Measurements from ENCODE around the gene CLDN9.

Gene CLDN9

DNA sequence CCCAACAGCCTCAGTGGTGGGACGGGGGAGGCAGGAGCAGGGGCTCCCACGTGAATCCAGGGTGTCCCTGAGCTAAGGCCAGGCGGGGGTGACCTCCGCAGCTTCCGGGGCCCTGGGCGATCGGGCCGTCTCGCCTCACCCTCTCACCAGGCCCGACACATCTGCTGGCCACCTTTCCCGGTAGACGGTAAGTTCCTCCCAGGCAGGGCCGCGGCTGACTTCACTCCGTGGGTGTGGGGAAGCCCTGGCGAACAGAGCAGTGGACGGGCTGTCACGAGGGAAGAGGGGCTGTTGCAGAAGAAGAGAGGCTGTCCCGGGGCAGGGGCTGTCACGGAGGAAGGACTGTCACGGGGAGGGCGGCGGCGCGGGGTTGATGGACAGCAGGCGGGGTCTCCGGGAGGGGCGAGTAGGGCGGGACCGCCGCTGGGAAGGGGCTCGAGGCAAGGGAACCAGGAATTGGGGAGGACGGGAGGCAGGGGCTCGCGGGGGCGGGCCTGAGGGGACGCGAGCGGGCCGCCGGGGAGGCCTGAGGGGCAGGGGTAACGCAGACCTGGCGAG, 33.0 kb upstream of the CLDN9 start:
- peak overlapping the region; percentile 64; the same call in 1 of the 2 replicates for H3K27ac ChIP-seq
- peaks cover 13% of the 10 kb centered on the region; the same call in 1 of the 2 replicates for H3K36me3 ChIP-seq (ENCODE audit: insufficient read depth, low read length)
- TF ChIP-seq POLR2AphosphoS5 (IDR thresholded peaks at IDR 0.05; ENCODE audit: borderline replicate concordance, low read depth, low read length) (no peak), EZH2 (IDR thresholded peaks at IDR 0.05) (no peak), FOXP2 (optimal IDR thresholded peaks at IDR 0.05; ENCODE audit: control extremely low read depth, extremely low read length, insufficient read depth) (no peak)
- H3K9me3 ChIP-seq (ENCODE audit: low read depth, low read length) = no peaks in the 10 kb centered on the region
- peak overlapping the region; percentile 89 for H3K4me3 ChIP-seq
- no peak for DNase-seq (ENCODE audit: low read depth, low spot score)
- H3K9ac ChIP-seq (ENCODE audit: insufficient read length) = peak overlapping the region; percentile 92

- Histone ChIP-seq H3K9ac (ENCODE audit: insufficient read length) (peak within 1 kb of the TSS; percentile 92), H3K9me3 (ENCODE audit: low read depth, low read length) (no peaks in the 10 kb centered on the region), H3K36me3 (ENCODE audit: insufficient read depth, low read length) (peaks cover 6% of the 10 kb centered on the region; the same call in 1 of the 2 replicates), H3K4me3 (peak within 1 kb of the TSS; percentile 89), H3K27ac (peak within 1 kb of the TSS; percentile 74; the same call in 1 of the 2 replicates)
- no peak for DNase-seq (ENCODE audit: low read depth, low spot score)
- TF ChIP-seq FOXP2 (optimal IDR thresholded peaks at IDR 0.05; ENCODE audit: control extremely low read depth, extremely low read length, insufficient read depth) (no peak), POLR2AphosphoS5 (IDR thresholded peaks at IDR 0.05; ENCODE audit: borderline replicate concordance, low read depth, low read length) (peak; percentile 91)
Observed at GRCh38 chr16:2980227-2981176, 32.2 kb upstream of the CLDN9 start, which contains the start of gene PKMYT1. Gene PKMYT1, minus strand, starts transcription at chr16:2980446. Its CDS starts 789 bp downstream, at chr16:2979657.

DNA sequence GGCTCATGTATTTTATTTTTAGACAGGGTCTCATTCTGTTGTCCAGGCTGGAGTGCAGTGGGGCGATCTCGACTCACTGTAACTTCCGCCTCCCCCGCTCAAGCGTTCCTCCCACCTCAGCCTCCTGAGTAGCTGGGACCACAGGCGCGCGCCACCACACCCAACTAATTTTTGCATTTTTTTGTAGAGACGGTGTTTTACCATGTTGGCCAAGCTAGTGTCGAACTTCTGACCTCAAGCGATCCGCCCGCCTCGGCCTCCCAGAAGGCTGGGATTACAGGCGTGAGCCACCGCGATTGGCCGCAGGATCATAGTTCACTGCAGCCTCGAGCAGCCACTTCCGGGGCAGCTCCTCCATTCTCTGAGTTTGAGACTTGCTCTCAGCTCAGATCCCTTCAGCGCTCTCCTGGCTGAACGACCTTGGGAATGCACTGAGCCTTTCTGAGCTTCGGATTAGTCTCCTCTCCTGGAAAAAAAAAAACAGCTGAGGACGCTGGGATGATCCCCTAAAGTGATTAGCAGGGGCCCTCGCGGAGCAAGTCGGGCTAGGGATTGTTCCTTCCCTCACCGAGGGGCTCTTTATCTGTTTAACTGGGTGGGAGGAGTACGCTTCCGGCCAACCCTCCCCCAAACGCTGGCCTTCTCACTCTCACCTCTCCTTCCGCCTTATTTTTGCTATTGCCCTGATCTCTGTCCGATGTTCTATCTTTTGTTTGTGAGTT, 31.4 kb upstream of the CLDN9 start:
- H3K27ac ChIP-seq = 0 out of 2 replicates have a peak overlapping the region, but pooled peaks have one; percentile 44
- H3K4me3 ChIP-seq = no peak overlapping the region; the same call in 1 of the 2 replicates
- TF ChIP-seq FOXP2 (optimal IDR thresholded peaks at IDR 0.05; ENCODE audit: control extremely low read depth, extremely low read length, insufficient read depth) (no peak), POLR2AphosphoS5 (IDR thresholded peaks at IDR 0.05; ENCODE audit: borderline replicate concordance, low read depth, low read length) (no peak), EZH2 (IDR thresholded peaks at IDR 0.05) (no peak)
- H3K36me3 ChIP-seq (ENCODE audit: insufficient read depth, low read length) = no peaks in the 10 kb centered on the region; the same call in 1 of the 2 replicates
- H3K9me3 ChIP-seq (ENCODE audit: low read depth, low read length) = no peaks in the 10 kb centered on the region
- peak overlapping the region; percentile 39 for H3K9ac ChIP-seq (ENCODE audit: insufficient read length)
- no peak for DNase-seq (ENCODE audit: low read depth, low spot score)

- H3K9me3 ChIP-seq (ENCODE audit: low read depth, low read length) = no peaks in the 10 kb centered on the region
- no peak overlapping the region for H3K27ac ChIP-seq
Observed at GRCh38 chr16:2981899-2982250, 30.8 kb upstream of the CLDN9 start.

DNA sequence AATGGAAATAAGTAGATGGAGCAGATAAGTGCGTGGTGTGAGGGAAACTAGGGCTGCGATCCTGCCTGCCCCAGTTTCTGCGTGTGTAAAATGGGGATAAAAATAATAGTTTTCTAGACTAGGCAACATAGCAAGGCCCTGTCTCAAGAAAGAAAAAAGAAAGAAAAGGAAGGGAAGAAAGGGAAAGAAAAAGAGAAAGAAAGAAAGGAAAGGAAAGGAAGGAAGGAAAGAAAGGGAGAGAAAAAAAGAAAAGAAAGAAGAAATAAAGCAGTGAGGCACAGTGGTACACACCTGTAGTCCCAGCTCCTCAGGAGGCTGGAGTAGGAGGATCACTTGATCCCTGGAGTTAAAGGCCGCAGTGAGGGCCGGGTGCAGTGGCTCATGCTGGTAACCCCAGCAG, 30.3 kb upstream of the CLDN9 start:
- no peak for DNase-seq (ENCODE audit: low read depth, low spot score)
- H3K9me3 ChIP-seq (ENCODE audit: low read depth, low read length) = no peaks in the 10 kb centered on the region
- no peak overlapping the region for H3K4me3 ChIP-seq
- H3K9ac ChIP-seq (ENCODE audit: insufficient read length) = no peak overlapping the region
- TF ChIP-seq EZH2 (IDR thresholded peaks at IDR 0.05) (no peak), FOXP2 (optimal IDR thresholded peaks at IDR 0.05; ENCODE audit: control extremely low read depth, extremely low read length, insufficient read depth) (no peak), POLR2AphosphoS5 (IDR thresholded peaks at IDR 0.05; ENCODE audit: borderline replicate concordance, low read depth, low read length) (no peak)
- H3K27ac ChIP-seq = peak overlapping the region; percentile 11; the same call in 1 of the 2 replicates
- no peaks in the 10 kb centered on the region; the same call in 1 of the 2 replicates for H3K36me3 ChIP-seq (ENCODE audit: insufficient read depth, low read length)

More at GRCh38 chr16:2981899-2982250, 30.8 kb upstream of the CLDN9 start:
- no peak for TF ChIP-seq POLR2AphosphoS5 (IDR thresholded peaks at IDR 0.05; ENCODE audit: borderline replicate concordance, low read depth, low read length)
- TF ChIP-seq EZH2 (IDR thresholded peaks at IDR 0.05) = no peak
- TF ChIP-seq FOXP2 (optimal IDR thresholded peaks at IDR 0.05; ENCODE audit: control extremely low read depth, extremely low read length, insufficient read depth) = no peak
- DNase-seq (ENCODE audit: low read depth, low spot score) = no peak
- Histone ChIP-seq H3K9ac (ENCODE audit: insufficient read length) (peak overlapping the region; percentile 39), H3K36me3 (ENCODE audit: insufficient read depth, low read length) (no peaks in the 10 kb centered on the region; the same call in 1 of the 2 replicates), H3K4me3 (no peak overlapping the region)

DNA sequence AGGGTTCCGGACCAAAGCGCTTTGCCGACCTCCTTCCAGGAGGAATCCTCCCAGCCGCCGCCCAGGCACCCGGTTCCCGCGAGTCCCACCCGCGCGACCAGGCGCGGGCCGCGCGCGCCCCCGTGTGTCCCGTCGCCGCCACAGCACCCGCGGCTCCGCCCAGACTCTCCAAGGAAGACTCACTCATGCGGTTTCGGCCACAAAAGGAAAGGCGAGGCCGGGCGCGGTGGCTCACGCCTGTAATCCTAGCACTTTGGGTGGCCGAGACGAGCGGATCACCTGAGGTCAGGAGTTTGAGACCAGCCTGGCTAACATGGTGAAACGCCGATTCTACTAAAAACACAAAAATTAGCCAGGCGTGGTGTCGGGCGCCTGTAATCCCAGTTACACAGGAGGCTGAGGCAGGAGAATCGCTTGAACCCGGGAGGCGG, 29.0 kb upstream of the CLDN9 start:
- TF ChIP-seq FOXP2 (optimal IDR thresholded peaks at IDR 0.05; ENCODE audit: control extremely low read depth, extremely low read length, insufficient read depth) (no peak), EZH2 (IDR thresholded peaks at IDR 0.05) (no peak), POLR2AphosphoS5 (IDR thresholded peaks at IDR 0.05; ENCODE audit: borderline replicate concordance, low read depth, low read length) (no peak)
- Histone ChIP-seq H3K4me3 (peak overlapping the region; percentile 66), H3K36me3 (ENCODE audit: insufficient read depth, low read length) (no peaks in the 10 kb centered on the region), H3K27ac (no peak overlapping the region), H3K9ac (ENCODE audit: insufficient read length) (no peak overlapping the region), H3K9me3 (ENCODE audit: low read depth, low read length) (no peaks in the 10 kb centered on the region)
- DNase-seq (ENCODE audit: low read depth, low spot score) = no peak

DNA sequence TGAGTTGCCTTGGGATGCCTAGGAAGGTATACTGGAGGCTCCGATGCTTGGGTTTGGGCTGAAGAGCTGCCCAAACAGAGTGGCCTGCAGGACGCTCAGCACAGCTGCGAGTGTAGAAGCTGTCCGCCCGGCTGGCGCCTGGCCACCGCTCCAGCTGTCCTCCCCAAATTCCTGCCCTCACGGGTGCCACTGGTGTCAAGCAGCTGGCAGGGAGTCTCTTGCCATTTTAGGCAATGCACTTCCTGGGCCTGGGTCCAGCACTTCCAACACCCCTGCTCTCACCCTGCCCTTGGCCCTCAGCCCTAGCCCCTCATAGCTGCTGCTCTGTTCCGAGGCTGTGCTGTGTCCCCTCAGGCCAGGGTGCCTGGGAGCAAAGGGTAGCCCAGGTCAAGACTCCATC, 27.3 kb upstream of the CLDN9 start:
- Histone ChIP-seq H3K9me3 (ENCODE audit: low read depth, low read length) (no peaks in the 10 kb centered on the region), H3K4me3 (no peak overlapping the region), H3K36me3 (ENCODE audit: insufficient read depth, low read length) (no peaks in the 10 kb centered on the region), H3K27ac (no peak overlapping the region), H3K9ac (ENCODE audit: insufficient read length) (no peak overlapping the region)
- no peak for TF ChIP-seq EZH2 (IDR thresholded peaks at IDR 0.05)
- no peak for TF ChIP-seq FOXP2 (optimal IDR thresholded peaks at IDR 0.05; ENCODE audit: control extremely low read depth, extremely low read length, insufficient read depth)
- no peak for TF ChIP-seq POLR2AphosphoS5 (IDR thresholded peaks at IDR 0.05; ENCODE audit: borderline replicate concordance, low read depth, low read length)
- no peak for DNase-seq (ENCODE audit: low read depth, low spot score)
